Measurements from ENCODE around the gene GPR63. TPM values are rescaled to one million over a fixed set of nuclear protein-coding genes. Genes with fewer than 3 reads are reported as not detected.

Gene GPR63
- total and polyA plus RNA-seq, 9 of the 15 experiments (the other 6 are each of a cell fraction or from before 2014, with no cell fraction given), result 1.6 to 5.1 (median 3.7) TPM

- CTCF ChIA-PET (ENCODE audit: low intra/inter-chr PET ratio), result no interaction called here
- intact Hi-C loops (cut with micrococcal nuclease) (loop anchor here (10.0 kb wide), 1 partner anchor 342 kb away; no protein-coding TSS in a partner anchor), in situ Hi-C loops (cut with MboI) (no loop called here)
- no peaks in the 10 kb centered on the region for H3K79me2 ChIP-seq (ENCODE audit: control insufficient read depth, insufficient read depth, low read length)
- no peaks in the 10 kb centered on the region; a peak in 1 of 5 replicates for H3K27me3 ChIP-seq (ENCODE audit: control insufficient read depth in 2 of 2, insufficient read depth in 2 of 2, low read length in 2 of 2)
- WGBS (ENCODE audit: insufficient coverage, low coverage, missing lambda C conversion rate), result 0% methylated on average over 1 of the region's 1 CpG
- ATAC-seq (no peak), DNase-seq (ENCODE audit: extremely low read depth in 1 of 4, low spot score in 3 of 4) (no peak), FAIRE-seq (no peak)
- peak; percentile 71 for TF ChIP-seq CEBPB (tag; IDR thresholded peaks at IDR 0.05)
- no peak for TF ChIP-seq PTBP1 (IDR thresholded peaks at IDR 0.05; ENCODE audit: low read depth, low read length)
- TF ChIP-seq NR3C1 (CRISPR knock-in tag; IDR thresholded peaks at IDR 0.05), result no peak
- no peak for TF ChIP-seq HNRNPK (IDR thresholded peaks at IDR 0.05; ENCODE audit: low read depth, low read length, poor library complexity, severe bottlenecking)
- no peak for TF ChIP-seq E2F4 (CRISPR knock-in tag; IDR thresholded peaks at IDR 0.05; ENCODE audit: low read depth)
- no peak for TF ChIP-seq CC2D1A (IDR thresholded peaks at IDR 0.05)
- no peak for TF ChIP-seq ZNF586 (CRISPR knock-in tag; conservative IDR thresholded peaks at IDR 0.05)
- TF ChIP-seq ZBED1 (IDR thresholded peaks at IDR 0.05), result no peak
- no peak for TF ChIP-seq CEBPG (CRISPR knock-in tag; IDR thresholded peaks at IDR 0.05)
- peak; percentile 31 to 56; a peak in 2 of 4 replicates for TF ChIP-seq CEBPG (tag; conservative IDR thresholded peaks at IDR 0.05 in 1 of 2, IDR thresholded peaks at IDR 0.05 in 1 of 2)
- no TSS peak for BruUV-seq (replicated peaks)
- POLR2A ChIA-PET, result interaction anchor here (1.7 kb wide), 1 partner anchor 21 kb away, joined by 3 read pairs; no protein-coding TSS in a partner anchor
- H3K9me3 ChIP-seq (replicated peaks; ENCODE audit: control insufficient read depth, insufficient read depth, low read depth, low read length), result no peaks in the 10 kb centered on the region
- no peaks in the 10 kb centered on the region for H4K20me1 ChIP-seq (replicated peaks; ENCODE audit: control insufficient read depth, insufficient read depth, low read length)
- H3K9ac ChIP-seq (ENCODE audit: insufficient read depth in 1 of 2, low read depth in 2 of 2, low read length in 2 of 2), result no peak overlapping the region
- peaks cover 12% of the 10 kb centered on the region for H3K36me3 ChIP-seq (ENCODE audit: control insufficient read depth, insufficient read depth, low read length)
- H2AFZ ChIP-seq (ENCODE audit: low read depth, low read length), result no peak overlapping the region
- H3K4me2 ChIP-seq (ENCODE audit: insufficient read depth, low read length), result no peak overlapping the region
- no peaks in the 10 kb centered on the region for H3K4me1 ChIP-seq (replicated peaks in 1 of 2; ENCODE audit: control insufficient read depth in 2 of 2, insufficient read depth in 2 of 2, low read length in 2 of 2)
- no peak overlapping the region for H3K4me3 ChIP-seq
- H3K27ac ChIP-seq (ENCODE audit: extremely low read depth, low read depth, low read length), result no peak overlapping the region
- no peaks in the 10 kb centered on the region for H3K9me1 ChIP-seq (ENCODE audit: control insufficient read depth, insufficient read depth, low read length)
Measured at GRCh38 chr6:96886519-96886918, 49.2 kb upstream of the GPR63 start.

All from K562 (cell line).